NCI-H1092 (cell line): ENCODE results near the gene ITIH6.
"Not testable (repeated sequence)": the region's sequence is repeated elsewhere in the genome, so short reads cannot be mapped to it uniquely, and the experiment has no call there.

Experiments used
- DNase-seq: peaks from one replicate; lab custom pipeline; 2025; lab: John Stamatoyannopoulos, UW

Gene ITIH6

DNA sequence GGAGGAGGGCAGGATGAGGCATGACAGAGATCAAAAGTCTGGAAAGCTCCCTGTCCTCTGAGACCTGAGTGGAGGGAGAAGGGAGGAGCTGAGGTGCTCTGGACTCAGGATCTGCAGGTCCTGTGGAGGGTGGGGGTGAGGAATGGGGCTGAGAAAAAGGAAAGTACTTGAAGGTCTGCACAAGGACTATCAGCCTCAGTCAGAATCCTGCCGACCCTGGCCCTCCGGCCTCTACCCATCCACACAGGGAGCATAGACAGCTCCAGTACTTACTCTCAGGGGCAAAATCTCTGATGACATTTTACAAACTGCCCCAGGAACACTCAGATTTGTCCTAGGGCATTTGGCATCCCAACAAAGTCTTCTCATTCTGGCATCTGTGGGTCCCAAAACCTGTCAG is 991 bp upstream of the ITIH6 start:
- no peak for DNase-seq

DNA sequence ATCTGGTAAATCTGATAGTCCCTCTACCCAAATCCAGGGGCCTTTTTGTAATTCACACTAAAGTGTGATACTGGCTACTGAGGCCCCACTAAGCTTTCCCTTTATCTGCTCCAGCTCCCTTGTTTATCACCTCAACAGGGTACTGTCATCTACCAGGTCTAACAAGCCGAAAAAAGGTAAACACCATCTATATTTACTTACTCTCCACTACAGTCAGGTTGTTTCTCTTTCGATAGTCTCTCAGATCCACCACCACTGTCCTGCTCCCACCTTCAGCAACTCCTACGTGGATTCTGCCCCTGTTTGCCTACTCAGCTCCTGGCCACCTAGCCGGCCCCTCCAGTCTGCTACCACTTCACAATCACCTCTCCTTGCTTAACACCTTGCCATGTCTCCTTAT is 3.3 kb downstream of the ITIH6 start:
- DNase-seq, result no peak

DNA sequence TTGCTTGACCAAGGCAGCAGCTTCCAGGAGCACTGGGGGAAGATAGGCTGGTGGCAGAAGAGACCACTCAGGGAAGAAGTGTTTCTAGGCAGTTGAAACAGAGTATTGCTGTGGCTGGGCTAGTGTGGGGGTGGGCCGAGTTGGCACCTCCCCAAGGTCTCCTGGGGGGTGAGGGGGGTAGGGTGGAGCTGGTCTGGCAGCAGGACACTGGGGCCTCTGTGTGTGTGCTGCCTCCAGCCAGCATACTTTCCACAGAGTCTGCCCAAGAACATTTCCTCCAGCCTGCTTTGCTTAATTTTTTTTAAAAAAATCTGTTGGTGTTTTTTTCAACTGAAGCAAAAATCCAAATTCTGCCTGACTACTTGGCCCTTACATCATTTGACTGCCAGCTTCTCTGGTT is 4.0 kb downstream of the ITIH6 start:
- no peak for DNase-seq

DNA sequence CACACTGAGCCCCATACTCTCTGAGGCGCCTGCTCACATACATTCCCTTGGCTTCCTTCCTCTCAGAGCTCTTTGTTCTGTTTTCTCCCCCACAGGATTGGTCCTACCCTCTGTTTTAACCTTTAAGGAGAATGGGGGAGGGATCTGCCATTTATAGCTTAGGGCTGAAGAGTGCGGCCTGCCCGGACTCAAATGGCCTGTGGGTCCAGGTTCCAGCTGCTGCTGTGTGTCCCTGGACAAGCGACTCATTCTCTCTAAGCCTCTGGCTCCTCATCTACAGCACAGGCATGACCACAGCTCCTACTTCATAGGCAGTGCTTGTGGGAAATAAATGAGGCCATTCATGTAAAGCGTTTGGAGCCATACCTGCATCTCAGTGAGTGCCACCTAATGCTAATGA is 8.7 kb downstream of the ITIH6 start:
- DNase-seq, result not testable (repeated sequence)

DNA sequence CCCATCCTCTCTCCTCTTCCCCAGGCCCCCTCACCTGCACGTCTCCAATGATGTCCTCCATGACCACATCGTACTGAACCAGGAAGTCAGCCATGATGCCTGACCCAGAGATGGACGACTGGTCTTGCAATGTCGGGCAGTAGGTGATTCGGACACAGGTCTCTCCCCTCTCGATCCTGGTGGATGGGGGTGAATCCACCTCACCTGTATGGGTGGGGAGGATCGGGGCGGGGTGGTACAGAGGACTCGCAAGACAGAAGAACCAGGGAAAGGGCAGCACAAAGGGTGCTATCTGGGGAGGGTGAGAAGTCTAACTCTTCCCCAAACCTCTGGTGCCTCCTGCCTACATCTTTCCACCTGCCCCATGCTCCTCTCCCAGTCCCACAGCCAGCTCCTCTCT is 9.6 kb downstream of the ITIH6 start:
- no peak for DNase-seq

DNA sequence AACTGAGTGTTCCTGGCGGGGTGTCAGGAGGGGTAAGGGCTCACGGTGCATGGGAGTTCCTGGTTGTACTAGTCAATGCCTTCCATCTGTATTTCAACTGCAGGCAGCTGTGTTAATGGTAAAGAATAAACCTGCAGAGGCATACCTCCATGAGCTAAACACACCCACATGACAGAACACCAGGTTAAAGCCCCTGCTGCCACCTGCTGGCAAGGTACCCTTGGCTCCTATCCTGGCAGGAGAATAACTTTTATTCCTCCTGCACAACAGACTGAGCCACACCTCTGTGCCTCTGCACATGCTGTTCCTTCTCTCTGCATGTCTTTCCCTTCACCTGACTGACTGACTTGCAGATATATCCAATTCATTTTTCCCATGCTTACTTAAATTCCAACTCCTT is 11.1 kb downstream of the ITIH6 start:
- no peak for DNase-seq

DNA sequence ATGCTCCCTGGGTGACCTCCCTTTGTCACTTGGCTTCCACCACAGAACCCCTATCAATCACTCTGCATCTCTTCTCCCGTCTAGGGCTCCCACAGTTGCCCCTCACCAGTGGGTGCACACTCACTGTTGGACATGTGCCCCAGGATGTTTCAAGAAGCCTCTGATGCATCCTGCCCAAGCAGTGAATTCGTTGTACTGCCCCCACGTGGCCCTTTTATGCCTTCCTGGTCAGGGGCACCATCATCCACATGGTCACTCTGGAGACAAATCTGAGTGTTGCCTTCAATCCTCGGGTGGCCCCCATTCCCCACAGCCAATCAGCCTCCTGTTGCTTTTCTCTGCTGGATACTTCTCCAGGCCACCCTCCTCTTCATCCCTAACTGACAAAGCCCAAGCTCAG is 12.2 kb downstream of the ITIH6 start:
- DNase-seq, result peak; percentile 8

DNA sequence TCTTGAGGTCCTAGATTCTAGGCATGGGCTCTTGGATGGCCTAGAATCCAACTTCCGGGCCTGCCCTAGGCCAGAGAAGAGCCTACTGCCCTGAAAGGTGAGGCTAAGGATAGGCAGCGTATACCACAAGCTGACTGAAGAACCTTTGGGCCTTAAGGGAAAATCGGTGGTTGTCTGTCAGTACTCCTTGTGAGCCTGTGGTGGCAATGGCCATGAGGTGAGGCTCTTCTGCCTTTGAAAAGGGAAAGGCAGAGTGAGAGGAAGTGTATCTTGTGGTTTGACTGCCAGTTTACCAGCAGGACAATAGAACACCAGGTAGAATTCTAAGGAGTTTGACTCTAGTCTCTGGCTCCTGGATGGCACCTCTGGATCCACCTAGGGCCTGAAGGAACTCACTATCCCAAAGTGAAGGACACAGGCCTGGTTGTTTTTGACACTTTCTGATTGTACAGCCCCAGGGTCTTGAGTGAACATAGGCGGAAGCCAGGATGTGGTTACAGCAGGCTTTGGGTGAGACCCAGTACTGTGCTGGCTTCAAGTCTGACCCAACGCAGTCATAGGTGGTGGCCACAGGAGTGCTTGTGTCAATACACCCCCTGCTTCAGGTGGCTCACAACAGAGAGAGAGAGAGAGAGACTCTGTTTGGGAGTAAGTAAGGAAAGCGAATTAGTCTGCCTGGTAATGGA is 20.9 kb downstream of the ITIH6 start:
- no peak for DNase-seq

GRCh38 chrX:54776061-54776460 is 22.0 kb downstream of the ITIH6 start:
- DNase-seq, result no peak

- DNase-seq, result peak; percentile 34
These were observed 23.5 kb downstream of the ITIH6 start for GRCh38 chrX:54774391-54775094.

- DNase-seq, result no peak
These were observed 39.7 kb downstream of the ITIH6 start for GRCh38 chrX:54758114-54759055.

- no peak for DNase-seq
These were observed 43.2 kb downstream of the ITIH6 start for GRCh38 chrX:54754854-54755253.

DNA sequence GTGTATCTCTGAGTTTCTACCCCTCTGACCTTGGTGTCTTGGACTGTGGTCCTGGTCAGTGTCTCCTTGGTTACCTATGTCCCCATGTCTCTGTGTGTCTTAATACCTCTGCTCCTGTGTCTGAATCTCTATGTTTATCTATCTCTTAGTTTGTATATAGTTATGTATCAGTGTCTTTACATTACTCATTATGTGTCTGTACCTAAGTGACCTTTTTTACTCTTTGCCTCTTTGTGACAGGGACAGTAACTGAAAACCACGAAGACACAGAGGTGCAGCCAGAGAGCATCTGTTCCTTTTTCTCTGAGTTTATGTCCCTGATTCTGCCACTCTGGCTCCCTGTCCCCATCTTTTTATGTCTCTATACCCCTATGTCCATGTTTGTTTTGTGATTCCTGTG is 49.4 kb downstream of the ITIH6 start:
- no peak for DNase-seq

- DNase-seq, result no peak
These were observed 50.2 kb downstream of the ITIH6 start for GRCh38 chrX:54747733-54748393.

- DNase-seq, result no peak
These were observed 51.1 kb downstream of the ITIH6 start for GRCh38 chrX:54746928-54747327.

DNA sequence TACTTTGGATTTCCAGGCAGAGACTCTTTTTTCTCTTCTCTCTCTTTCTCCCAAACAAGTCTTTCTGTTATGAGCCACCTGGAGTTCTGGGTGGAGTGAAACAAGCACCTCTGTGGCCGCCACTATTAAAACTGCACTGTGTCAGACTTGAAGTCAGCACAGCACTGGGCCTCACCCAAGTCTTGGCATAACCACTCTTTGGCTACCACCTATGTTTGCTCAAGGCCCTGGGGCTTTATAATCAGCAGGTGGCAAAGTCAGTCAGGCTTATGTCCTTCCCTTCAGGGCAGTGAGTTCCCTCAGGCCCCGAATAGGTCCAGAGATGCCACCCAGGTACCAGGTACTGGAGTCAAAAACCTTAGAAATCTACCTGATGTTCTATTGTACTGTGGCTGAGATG is 52.4 kb downstream of the ITIH6 start:
- DNase-seq, result no peak

GRCh38 chrX:54738567-54738966 is 59.5 kb downstream of the ITIH6 start:
- not testable (repeated sequence) for DNase-seq

DNA sequence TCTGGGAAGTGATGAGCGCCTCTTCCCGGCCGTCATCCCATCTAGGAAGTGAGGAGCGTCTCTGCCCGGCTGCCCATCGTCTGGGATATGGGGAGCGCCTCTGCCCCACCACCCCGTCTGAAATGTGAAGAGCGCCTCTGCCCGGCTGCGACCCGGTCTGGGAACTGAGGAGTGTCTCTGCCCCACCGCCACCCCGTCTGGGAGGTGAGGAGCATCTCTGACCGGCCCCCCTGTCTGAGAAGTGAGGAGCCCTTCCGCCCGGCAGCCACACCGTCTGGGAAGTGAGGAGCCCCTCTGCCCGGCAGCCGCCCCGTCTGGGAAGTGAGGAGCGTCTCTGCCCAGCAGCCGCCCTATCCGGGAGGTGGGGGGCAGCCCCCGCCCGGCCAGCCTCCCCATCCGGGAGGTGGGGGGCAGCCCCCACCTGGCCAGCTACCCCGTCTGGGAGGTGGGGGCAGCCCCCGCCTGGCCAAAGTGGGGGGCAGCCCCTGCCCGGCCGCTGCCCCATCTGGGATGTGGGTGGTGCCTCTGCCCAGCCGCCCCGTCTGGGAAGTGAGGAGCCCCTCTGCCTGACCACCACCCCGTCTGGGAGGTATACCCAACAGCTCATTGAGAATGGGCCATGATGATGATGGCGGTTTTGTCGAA is 61.6 kb downstream of the ITIH6 start:
- DNase-seq, result not testable (repeated sequence)

GRCh38 chrX:54721424-54721823 is 76.6 kb downstream of the ITIH6 start:
- no peak for DNase-seq

- DNase-seq, result no peak
These were observed 82.4 kb downstream of the ITIH6 start for GRCh38 chrX:54715621-54716020.

DNA sequence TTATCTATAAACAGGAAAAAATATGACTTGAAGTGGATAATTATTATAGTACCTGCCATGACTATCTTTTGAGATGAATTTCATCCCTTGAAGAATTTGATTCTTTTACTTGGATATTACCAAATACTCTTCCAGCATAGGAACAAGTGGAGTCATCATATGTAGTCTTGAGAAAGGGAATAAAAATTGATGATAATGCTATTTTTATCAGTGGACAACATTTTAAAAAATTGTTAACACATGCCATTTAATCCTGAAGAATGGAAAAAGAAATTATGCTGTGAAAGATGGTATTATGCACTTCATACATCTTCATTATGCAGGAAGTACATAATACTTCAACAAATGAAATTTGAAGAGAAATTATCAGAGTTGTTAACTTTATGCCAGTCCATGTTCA is 83.6 kb downstream of the ITIH6 start:
- DNase-seq, result no peak

GRCh38 chrX:54711735-54712134 is 86.3 kb downstream of the ITIH6 start:
- no peak for DNase-seq
